GM13977 (cell line): ENCODE measurements around the gene DNAH10.

ENCODE experiments used
- DNase-seq: peaks from one replicate; pipeline ENCODE4 v3.0.0; 2012; ENCODE audit warnings: low spot score
- in situ Hi-C: fragments of 300-500 bp; cut with MboI; formaldehyde crosslinking; loops from one replicate; pipeline ENCODE4 v1.12.0; 2022; ENCODE audit warnings: low sequenced_read_pairs, low pct_unique_long_range_greater_than_20kb, mixed read lengths, inconsistent platforms; ENCODE audit not compliant: unreplicated experiment
- TF ChIP-seq, protein P1 (sequence below): IDR thresholded peaks from 2 replicates; pipeline ENCODE4 v1.5.1; 2012; ENCODE audit warnings: mild to moderate bottlenecking, control low read depth; ENCODE audit not compliant: insufficient read depth; ENCODE audit errors: extremely low read depth, missing control alignments

Gene DNAH10

GRCh38 chr12:123764109-123764508 is 2.0 kb downstream of the DNAH10 start:
- TF ChIP-seq, protein P1, sequence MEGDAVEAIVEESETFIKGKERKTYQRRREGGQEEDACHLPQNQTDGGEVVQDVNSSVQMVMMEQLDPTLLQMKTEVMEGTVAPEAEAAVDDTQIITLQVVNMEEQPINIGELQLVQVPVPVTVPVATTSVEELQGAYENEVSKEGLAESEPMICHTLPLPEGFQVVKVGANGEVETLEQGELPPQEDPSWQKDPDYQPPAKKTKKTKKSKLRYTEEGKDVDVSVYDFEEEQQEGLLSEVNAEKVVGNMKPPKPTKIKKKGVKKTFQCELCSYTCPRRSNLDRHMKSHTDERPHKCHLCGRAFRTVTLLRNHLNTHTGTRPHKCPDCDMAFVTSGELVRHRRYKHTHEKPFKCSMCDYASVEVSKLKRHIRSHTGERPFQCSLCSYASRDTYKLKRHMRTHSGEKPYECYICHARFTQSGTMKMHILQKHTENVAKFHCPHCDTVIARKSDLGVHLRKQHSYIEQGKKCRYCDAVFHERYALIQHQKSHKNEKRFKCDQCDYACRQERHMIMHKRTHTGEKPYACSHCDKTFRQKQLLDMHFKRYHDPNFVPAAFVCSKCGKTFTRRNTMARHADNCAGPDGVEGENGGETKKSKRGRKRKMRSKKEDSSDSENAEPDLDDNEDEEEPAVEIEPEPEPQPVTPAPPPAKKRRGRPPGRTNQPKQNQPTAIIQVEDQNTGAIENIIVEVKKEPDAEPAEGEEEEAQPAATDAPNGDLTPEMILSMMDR, result no peak
- in situ Hi-C loops, result no loop called here
- no peak for DNase-seq

DNA sequence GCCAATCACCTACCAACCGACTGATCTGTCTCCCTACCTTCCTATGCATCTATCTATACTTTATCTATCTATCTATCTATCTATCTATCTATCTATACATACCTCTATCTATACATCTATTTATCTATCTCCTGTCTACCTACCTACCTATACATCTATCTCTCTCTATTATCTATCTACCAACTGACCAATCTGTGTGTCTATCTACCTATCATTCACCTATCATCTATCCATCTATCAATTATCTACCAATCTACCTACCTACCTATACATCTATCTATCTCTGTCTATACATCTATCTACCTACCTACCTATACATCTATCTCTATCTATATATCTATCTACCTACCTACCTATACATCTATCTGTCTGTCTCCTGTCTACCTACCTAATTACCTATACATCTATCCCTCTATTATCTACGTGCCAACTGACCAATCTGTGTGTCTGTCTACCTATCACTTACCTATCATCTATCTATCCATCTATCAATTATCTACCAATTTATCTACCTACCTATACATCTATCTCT is 3.5 kb downstream of the DNAH10 start:
- DNase-seq, result no peak
- in situ Hi-C loops, result no loop called here
- TF ChIP-seq, protein P1, result no peak

- TF ChIP-seq, protein P1, result no peak
- in situ Hi-C loops, result no loop called here
- peak; percentile 58 for DNase-seq
These were observed 5.5 kb downstream of the DNAH10 start for GRCh38 chr12:123767613-123768012.

GRCh38 chr12:123771261-123771660 is 9.2 kb downstream of the DNAH10 start:
- TF ChIP-seq, protein P1, result no peak
- in situ Hi-C loops, result no loop called here
- DNase-seq, result no peak

DNA sequence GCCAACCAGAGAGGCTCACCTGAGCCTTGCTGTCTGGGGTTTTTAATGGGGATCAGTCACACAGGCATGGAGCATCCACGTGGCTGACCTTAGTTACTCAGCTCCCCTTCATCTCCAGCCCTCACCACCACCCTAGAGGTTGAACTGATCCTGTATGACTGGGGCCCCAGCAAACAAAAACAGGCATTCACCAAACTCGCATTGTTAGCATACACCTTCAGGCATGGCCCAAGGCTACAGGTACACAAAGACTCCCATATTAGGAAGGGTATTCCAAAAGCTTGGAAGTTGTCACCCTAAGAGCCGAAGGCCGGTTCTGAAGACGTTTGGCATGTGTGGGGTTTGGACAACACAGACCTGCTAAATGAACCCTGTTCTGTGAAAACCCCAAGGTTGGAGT is 10.0 kb downstream of the DNAH10 start:
- in situ Hi-C loops, result no loop called here

DNA sequence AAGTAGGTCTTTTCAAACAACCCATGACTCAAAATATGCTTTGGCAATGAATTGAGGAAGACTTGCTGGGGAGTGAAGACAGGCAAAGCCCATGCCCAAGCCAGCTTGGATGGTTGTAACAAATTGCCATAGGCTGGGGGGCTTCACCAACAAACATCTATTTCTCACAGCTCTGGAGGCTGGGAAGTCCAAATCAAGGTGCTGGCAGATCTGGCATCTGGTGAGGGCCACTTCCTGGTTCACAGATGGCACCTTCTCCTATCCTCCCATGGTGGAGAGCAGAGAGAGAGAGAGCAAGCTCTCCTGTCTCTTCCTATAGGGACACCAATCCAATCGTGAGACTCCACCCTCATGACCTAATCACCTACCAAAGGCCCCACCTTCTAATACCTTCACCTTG is 11.3 kb downstream of the DNAH10 start:
- in situ Hi-C loops, result no loop called here
- no peak for DNase-seq
- TF ChIP-seq, protein P1, result no peak

More for the DNA sequence above, 10.0 kb downstream of the DNAH10 start:
- TF ChIP-seq, protein P1, result no peak
- DNase-seq, result no peak

DNA sequence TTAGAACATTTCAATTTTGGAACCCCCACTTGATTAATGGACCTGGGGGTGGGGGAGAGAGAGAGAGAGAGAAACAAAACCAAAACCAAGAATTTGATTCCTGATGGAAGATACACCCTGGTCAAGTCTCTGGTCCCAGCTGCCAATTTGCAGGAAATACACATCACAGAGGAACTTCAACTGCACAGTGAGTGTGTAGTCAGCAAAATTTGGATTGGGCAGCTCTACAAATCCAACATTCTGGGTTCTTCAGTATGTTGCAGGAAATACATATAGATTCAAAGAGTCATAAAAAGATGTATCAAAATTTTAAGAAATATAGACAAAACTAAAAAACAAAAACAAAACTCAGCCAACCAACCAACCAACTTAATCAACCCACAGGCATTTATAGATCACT is 17.4 kb downstream of the DNAH10 start:
- in situ Hi-C loops, result no loop called here
- DNase-seq, result no peak
- TF ChIP-seq, protein P1, result no peak
